ES-I3 (cell line): ENCODE measurements around the gene AVL9.
"Not testable (repeated sequence)": the region's sequence is repeated elsewhere in the genome, so short reads cannot be mapped to it uniquely, and the experiment has no call there.

ENCODE experiments used
- H3K36me3 ChIP-seq: 2 replicates; pipeline ENCODE4 v1.6.1; 2013; ENCODE audit warnings: mild to moderate bottlenecking, low read length, control low read depth, moderate library complexity; ENCODE audit not compliant: insufficient read depth
- H3K4me1 ChIP-seq: 2 replicates; pipeline ENCODE4 v1.6.1; 2013; ENCODE audit warnings: mild to moderate bottlenecking, control low read depth, low read length; ENCODE audit not compliant: insufficient read depth
- H3K9ac ChIP-seq: 2 replicates; pipeline ENCODE4 v1.6.1; 2013; ENCODE audit warnings: low read depth, mild to moderate bottlenecking, low read length, moderate library complexity
- H3K9me3 ChIP-seq: 2 replicates; pipeline ENCODE4 v1.6.1; 2013; ENCODE audit warnings: mild to moderate bottlenecking, low read length, moderate library complexity; ENCODE audit not compliant: control insufficient read depth, insufficient read depth

Gene AVL9

GRCh38 chr7:32477649-32477980 lies 17.7 kb upstream of the AVL9 start:
- no peaks in the 10 kb centered on the region for H3K9me3 ChIP-seq
- no peaks in the 10 kb centered on the region for H3K4me1 ChIP-seq
- H3K9ac ChIP-seq: no peak overlapping the region
- no peaks in the 10 kb centered on the region for H3K36me3 ChIP-seq

DNA sequence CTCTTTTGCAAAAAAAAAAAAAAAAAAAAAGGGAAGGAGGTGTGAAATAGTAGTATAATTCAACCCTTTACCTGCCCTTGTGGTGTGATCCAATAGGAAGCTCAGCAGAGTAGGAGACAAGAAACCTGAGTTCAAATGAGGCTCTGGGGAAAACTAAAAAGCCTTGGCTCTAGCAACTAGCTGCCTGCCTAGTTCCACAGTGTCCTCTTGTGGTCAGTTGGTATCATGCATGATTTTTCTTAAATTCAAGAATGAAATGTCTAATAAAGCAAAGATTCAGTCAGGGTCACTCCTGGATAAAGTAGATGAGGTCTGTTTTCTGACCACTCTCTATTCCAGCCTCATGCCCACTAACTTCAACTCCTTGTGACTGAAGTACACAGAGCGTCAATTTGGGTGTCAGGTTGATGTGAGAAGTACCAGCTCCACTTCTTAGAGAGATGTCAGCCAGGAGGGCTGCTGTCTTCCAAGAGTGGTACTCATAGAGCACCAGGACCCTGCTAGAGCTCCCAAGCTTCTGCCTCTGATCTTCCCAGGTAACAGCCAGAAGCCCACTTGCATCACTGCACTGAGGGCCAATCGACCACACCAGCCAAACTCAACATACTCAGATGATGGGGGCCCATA lies 15.6 kb upstream of the AVL9 start:
- no peaks in the 10 kb centered on the region for H3K9me3 ChIP-seq
- H3K9ac ChIP-seq: no peak overlapping the region
- H3K4me1 ChIP-seq: no peaks in the 10 kb centered on the region
- H3K36me3 ChIP-seq: no peaks in the 10 kb centered on the region

DNA sequence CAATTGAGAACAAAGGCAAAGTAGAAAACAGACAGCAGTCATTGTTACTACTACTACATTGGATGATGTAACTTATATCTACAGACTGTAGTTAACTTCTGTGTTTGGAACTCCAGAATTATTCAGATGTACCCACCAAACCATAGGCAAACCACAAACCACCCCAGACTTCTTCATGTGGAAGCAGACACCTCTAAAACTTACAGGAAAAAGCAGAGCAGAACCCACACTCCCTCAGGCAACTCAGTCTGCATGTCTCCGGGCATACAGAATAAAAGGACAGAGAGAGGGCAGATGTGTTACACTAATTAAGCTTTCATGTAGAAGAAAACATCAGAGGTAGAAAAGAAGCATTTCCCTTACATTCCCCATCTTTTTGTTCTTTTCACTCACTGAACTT lies 14.1 kb upstream of the AVL9 start:
- no peaks in the 10 kb centered on the region for H3K4me1 ChIP-seq
- no peaks in the 10 kb centered on the region for H3K36me3 ChIP-seq
- no peaks in the 10 kb centered on the region for H3K9me3 ChIP-seq
- no peak overlapping the region for H3K9ac ChIP-seq

DNA sequence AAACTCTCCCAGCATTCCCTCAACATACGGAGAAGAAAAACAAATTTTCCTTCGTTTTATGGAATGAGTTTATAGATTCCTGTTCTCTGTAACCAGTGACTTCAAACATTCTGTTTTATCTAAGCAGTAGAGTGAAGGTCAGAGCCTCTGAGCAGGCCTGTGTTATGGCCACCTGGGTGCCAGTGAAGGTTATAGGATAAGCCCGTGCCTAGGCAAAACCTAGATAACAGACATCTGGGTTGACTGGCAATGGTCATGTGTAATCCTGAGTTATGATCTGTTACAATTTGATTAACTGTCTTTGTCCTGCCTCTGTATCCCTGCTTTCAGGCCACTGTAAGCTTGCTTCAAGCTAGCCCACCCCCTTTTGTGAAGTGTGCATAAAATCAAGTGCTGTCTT lies 13.4 kb upstream of the AVL9 start:
- Histone ChIP-seq H3K9me3 (no peaks in the 10 kb centered on the region), H3K4me1 (no peaks in the 10 kb centered on the region), H3K9ac (no peak overlapping the region), H3K36me3 (no peaks in the 10 kb centered on the region)

DNA sequence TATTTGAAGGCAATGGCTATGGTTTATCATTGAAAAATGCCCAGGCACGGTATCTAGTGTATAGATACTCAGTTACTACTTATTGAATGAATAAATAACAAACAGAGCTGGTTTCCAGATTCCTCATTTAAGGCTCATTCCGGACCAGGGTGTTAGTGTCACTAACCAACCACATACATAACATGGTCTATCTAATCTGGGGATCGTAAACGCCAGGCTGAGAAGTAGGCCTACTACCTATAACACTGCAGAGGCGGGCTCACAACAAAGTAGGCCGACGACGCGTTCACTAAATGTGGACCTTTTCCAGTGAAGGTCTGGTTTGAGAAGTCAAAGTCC lies 5.5 kb upstream of the AVL9 start:
- Histone ChIP-seq H3K4me1 (no peaks in the 10 kb centered on the region), H3K36me3 (no peaks in the 10 kb centered on the region), H3K9ac (peak overlapping the region; percentile 68), H3K9me3 (no peaks in the 10 kb centered on the region)

GRCh38 chr7:32490127-32490796 lies 5.0 kb upstream of the AVL9 start, which contains the start of gene LSM5:
Gene LSM5, minus strand, starts transcription at chr7:32490380. Its CDS starts 15 bp downstream, at chr7:32490365.
- Histone ChIP-seq H3K4me1 (no peaks in the 10 kb centered on the region), H3K36me3 (no peaks in the 10 kb centered on the region), H3K9ac (peak within 1 kb of the TSS; percentile 68), H3K9me3 (no peaks in the 10 kb centered on the region)

GRCh38 chr7:32494946-32495297 lies 367 bp upstream of the AVL9 start:
- Histone ChIP-seq H3K9ac (peak overlapping the region; percentile 72), H3K4me1 (no peaks in the 10 kb centered on the region), H3K9me3 (no peaks in the 10 kb centered on the region), H3K36me3 (no peaks in the 10 kb centered on the region)

DNA sequence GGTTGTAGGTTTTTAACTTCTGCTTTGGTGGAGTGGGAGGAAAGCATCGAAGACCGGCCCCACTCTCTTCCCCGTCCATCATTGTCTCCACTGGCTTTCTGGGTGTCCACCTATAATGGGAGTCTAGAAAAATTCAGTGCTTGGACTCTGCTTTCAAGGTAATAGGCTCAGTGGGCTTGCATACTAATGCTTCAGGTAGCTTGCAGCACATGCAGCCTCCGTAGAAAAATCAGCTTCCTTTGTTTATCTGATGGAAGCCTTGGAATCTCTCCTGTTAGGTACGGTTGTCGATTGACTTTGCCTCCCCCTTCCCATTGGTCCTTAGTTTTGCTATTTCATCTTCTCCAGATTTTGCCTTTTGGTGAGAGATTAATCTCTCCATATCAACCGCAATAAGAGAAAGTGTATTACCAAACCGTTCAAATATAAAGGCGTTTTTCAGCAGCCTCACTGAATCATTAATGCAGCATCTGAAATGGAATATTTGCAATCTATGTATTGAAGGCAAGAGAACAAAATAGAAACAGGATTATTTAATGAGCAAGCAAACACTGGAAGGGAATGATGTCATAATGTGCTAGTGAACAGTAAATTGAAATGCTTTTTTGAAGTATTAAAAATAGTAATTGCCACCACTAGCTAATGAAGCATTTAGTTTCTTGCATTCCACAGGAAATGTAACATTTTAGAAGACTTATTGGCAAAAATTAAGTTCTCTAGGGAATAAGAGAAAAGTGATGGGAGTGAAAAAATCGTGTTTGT lies 944 bp downstream of the AVL9 start:
- H3K36me3 ChIP-seq: no peaks in the 10 kb centered on the region
- H3K9ac ChIP-seq: peak overlapping the region; percentile 81
- H3K4me1 ChIP-seq: 0 out of 2 replicates have a peak, but pooled peaks cover 6% of the 10 kb centered on the region
- H3K9me3 ChIP-seq: no peaks in the 10 kb centered on the region

DNA sequence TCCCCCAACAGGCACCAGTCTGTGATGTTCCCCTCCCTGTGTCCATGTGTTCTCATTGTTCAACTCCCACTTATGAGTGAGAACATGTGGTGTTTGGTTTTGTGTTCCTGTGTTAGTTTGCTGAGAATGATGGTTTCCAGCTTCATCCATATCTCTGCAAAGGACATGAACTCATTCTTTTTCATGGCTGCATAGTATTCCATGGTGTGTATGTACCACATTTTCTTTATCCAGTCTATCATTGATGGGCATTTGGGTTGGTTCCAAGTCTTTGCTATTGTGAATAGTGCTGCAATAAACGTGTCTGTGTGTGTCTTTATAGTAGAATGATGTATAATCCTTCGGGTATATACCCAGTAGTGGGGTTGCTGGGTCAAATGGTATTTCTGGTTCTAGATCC lies 4.5 kb downstream of the AVL9 start:
- H3K9ac ChIP-seq, H3K9me3 ChIP-seq, H3K36me3 ChIP-seq: not testable (repeated sequence)
- peaks cover 12% of the 10 kb centered on the region; the same call in 1 of the 2 replicates for H3K4me1 ChIP-seq

GRCh38 chr7:32500216-32500615 lies 4.9 kb downstream of the AVL9 start:
- H3K36me3 ChIP-seq, H3K9ac ChIP-seq, H3K9me3 ChIP-seq: not testable (repeated sequence)
- peaks cover 12% of the 10 kb centered on the region; the same call in 1 of the 2 replicates for H3K4me1 ChIP-seq

- Histone ChIP-seq H3K4me1 (peaks cover 12% of the 10 kb centered on the region; the same call in 1 of the 2 replicates), H3K9ac (no peak overlapping the region), H3K36me3 (no peaks in the 10 kb centered on the region), H3K9me3 (no peaks in the 10 kb centered on the region)
These were observed 5.6 kb downstream of the AVL9 start for GRCh38 chr7:32500922-32501341.

- H3K36me3 ChIP-seq: no peaks in the 10 kb centered on the region
- H3K4me1 ChIP-seq: peaks cover 12% of the 10 kb centered on the region; the same call in 1 of the 2 replicates
- H3K9me3 ChIP-seq: no peaks in the 10 kb centered on the region
- no peak overlapping the region for H3K9ac ChIP-seq
These were observed 6.2 kb downstream of the AVL9 start for GRCh38 chr7:32501522-32501921.

GRCh38 chr7:32502728-32503127 lies 7.4 kb downstream of the AVL9 start:
- Histone ChIP-seq H3K36me3 (no peaks in the 10 kb centered on the region), H3K9me3 (no peaks in the 10 kb centered on the region; the same call in 1 of the 2 replicates), H3K4me1 (peaks cover 12% of the 10 kb centered on the region; the same call in 1 of the 2 replicates), H3K9ac (no peak overlapping the region)

DNA sequence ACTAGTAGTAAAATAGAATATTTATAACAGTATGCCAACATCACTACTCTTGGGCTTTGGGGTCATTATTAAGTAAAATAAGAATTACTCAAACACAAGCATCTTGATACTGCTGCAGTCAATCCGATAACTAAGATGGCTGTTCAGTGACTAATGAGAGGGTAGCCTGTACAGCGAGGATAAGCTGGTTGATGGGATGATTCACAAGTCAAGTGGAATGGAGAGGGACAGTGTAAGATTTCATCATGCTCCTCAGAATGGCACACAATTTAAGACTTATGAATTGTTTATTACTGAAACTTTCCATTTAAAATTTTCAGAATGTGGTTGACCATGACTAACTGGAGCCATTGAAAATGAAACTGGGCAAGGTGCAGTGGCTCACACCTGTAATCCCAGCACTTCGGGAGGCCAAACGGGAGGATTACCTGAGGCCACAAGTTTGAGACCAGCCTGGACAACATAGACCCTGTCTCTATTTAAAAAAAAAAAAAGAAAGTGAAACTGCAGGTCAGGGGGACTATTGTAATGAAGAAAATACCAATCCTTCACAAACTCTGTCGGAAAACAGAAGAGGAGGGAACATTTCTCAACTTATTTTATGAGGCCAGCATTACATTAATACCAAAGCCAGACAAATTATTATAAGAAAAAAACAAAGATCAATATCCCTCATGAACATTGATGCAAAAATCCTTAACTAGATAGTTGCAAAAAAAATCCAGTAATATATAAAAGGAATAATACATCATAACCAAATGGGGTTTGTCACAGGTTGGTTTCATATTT lies 11.2 kb downstream of the AVL9 start:
- no peak overlapping the region for H3K9ac ChIP-seq
- peaks cover 3% of the 10 kb centered on the region; the same call in 1 of the 2 replicates for H3K4me1 ChIP-seq
- no peaks in the 10 kb centered on the region; the same call in 1 of the 2 replicates for H3K9me3 ChIP-seq
- no peaks in the 10 kb centered on the region for H3K36me3 ChIP-seq
